Vagina (tissue), 2 donors: ENCODE results near the gene PDGFRA. TPM values are rescaled to one million over a fixed set of nuclear protein-coding genes. Genes with fewer than 3 reads are reported as not detected.
A peak's percentile ranks its signal among the peaks of the same experiment; 100 is the strongest.

Source experiments
- DNase-seq, 2 donors: peaks; one replicate each; pipeline ENCODE4 v3.0.0-alpha.2; 2017; ENCODE audit errors: extremely low spot score in 2 of 2
- H3K27ac ChIP-seq: fragments of 200-600 bp; sonication (generic); one replicate; pipeline ENCODE4 v1.5.1; 2019
- H3K27me3 ChIP-seq: fragments of 200-600 bp; sonication (generic); one replicate; pipeline ENCODE4 v1.5.1; 2019
- H3K36me3 ChIP-seq, 2 donors: fragments of 200-600 bp; sonication (generic); one replicate each; pipeline ENCODE4 v1.5.1; 2017 to 2019
- H3K4me1 ChIP-seq: fragments of 200-600 bp; sonication (generic); one replicate; pipeline ENCODE4 v1.5.1; 2019
- H3K4me3 ChIP-seq, 2 donors: fragments of 200-600 bp; sonication (generic); 1 replicate in 1 of 2; 2 replicates in 1 of 2; pipeline ENCODE4 v1.5.1; 2016 to 2019
- H3K9me3 ChIP-seq: fragments of 200-600 bp; sonication (generic); one replicate; pipeline ENCODE4 v1.5.1; 2019
- POLR2A ChIP-seq, 2 donors: fragments of 450-650 bp; IDR thresholded peaks; one replicate each; pipeline ENCODE4 v1.6.1; 2017; ENCODE audit warnings: antibody characterized with exemption in 2 of 2, mild to moderate bottlenecking in 2 of 2, moderate library complexity in 2 of 2
- POLR2AphosphoS5 ChIP-seq, 2 donors: sonication (generic); formaldehyde crosslinking; IDR thresholded peaks; one replicate each; pipeline ENCODE4 v1.9.0; 2017; ENCODE audit warnings: antibody characterized with exemption in 2 of 2, mild to moderate bottlenecking in 2 of 2, low read depth in 1 of 2; ENCODE audit not compliant: insufficient read depth in 1 of 2
- intact Hi-C: fragments of 100-400 bp; cut with DNase I; formaldehyde crosslinking; loops from one replicate; pipeline ENCODE4 v1.15.1; 2023
- total RNA-seq: library from RNA; depleted of rRNA; stranded (reverse); fragments of >200 nt; gene quantifications from one replicate; pipeline ENCODE4 v1.2.3, GENCODE V29; 2016
- TF ChIP-seq, protein P1 (sequence below), 3 experiments: fragments of 450-650 bp in 2 of 3; fragments of 200-600 bp in 1 of 3; sonication (generic) in 1 of 3; IDR thresholded peaks; one replicate each; pipeline ENCODE4 v1.5.1; 2017 to 2019; ENCODE audit warnings: antibody characterized with exemption in 3 of 3, mild to moderate bottlenecking in 2 of 3, moderate library complexity in 2 of 3

PDGFRA gene
- total RNA-seq, 1 donor from 2014 or later = 141 TPM

GRCh38 chr4:54290980-54291379, 61.9 kb downstream of the PDGFRA start:
- H3K27me3 ChIP-seq = no peaks in the 10 kb centered on the region
- H3K4me3 ChIP-seq = no peak overlapping the region
- H3K9me3 ChIP-seq = no peaks in the 10 kb centered on the region
- intact Hi-C loops = no loop called here
- H3K27ac ChIP-seq = no peak overlapping the region
- no peaks in the 10 kb centered on the region for H3K4me1 ChIP-seq
- no peak for DNase-seq
- peaks cover 0 to 26% of the 10 kb centered on the region in 2 donors for H3K36me3 ChIP-seq
- no peak for TF ChIP-seq POLR2A (IDR thresholded peaks at IDR 0.05)
- TF ChIP-seq POLR2AphosphoS5 (IDR thresholded peaks at IDR 0.05; ENCODE audit: insufficient read depth in 1 of 2, low read depth in 1 of 2) = no peak
- TF ChIP-seq, protein P1, sequence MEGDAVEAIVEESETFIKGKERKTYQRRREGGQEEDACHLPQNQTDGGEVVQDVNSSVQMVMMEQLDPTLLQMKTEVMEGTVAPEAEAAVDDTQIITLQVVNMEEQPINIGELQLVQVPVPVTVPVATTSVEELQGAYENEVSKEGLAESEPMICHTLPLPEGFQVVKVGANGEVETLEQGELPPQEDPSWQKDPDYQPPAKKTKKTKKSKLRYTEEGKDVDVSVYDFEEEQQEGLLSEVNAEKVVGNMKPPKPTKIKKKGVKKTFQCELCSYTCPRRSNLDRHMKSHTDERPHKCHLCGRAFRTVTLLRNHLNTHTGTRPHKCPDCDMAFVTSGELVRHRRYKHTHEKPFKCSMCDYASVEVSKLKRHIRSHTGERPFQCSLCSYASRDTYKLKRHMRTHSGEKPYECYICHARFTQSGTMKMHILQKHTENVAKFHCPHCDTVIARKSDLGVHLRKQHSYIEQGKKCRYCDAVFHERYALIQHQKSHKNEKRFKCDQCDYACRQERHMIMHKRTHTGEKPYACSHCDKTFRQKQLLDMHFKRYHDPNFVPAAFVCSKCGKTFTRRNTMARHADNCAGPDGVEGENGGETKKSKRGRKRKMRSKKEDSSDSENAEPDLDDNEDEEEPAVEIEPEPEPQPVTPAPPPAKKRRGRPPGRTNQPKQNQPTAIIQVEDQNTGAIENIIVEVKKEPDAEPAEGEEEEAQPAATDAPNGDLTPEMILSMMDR (IDR thresholded peaks at IDR 0.05) = no peak

- H3K27ac ChIP-seq = no peak overlapping the region
- no peak for DNase-seq
- intact Hi-C loops = no loop called here
These were observed 67.6 kb downstream of the PDGFRA start for GRCh38 chr4:54296548-54297203.

GRCh38 chr4:54308110-54308509, 79.0 kb downstream of the PDGFRA start:
- Histone ChIP-seq H3K4me3 (no peak overlapping the region), H3K36me3 (no peaks in the 10 kb centered on the region), H3K4me1 (no peaks in the 10 kb centered on the region), H3K27ac (no peak overlapping the region), H3K27me3 (no peaks in the 10 kb centered on the region), H3K9me3 (no peaks in the 10 kb centered on the region)
- intact Hi-C loops = no loop called here
- TF ChIP-seq POLR2A (IDR thresholded peaks at IDR 0.05) (no peak), POLR2AphosphoS5 (IDR thresholded peaks at IDR 0.05; ENCODE audit: insufficient read depth in 1 of 2, low read depth in 1 of 2) (no peak)
- TF ChIP-seq, protein P1 (IDR thresholded peaks at IDR 0.05) = no peak
- no peak for DNase-seq

More at GRCh38 chr4:54296548-54297203, 67.6 kb downstream of the PDGFRA start:
- Histone ChIP-seq H3K9me3 (no peaks in the 10 kb centered on the region), H3K4me1 (no peaks in the 10 kb centered on the region), H3K36me3 (peaks cover 0 to 5% of the 10 kb centered on the region in 2 donors), H3K4me3 (no peak overlapping the region), H3K27me3 (no peaks in the 10 kb centered on the region)
- TF ChIP-seq POLR2A (IDR thresholded peaks at IDR 0.05) = no peak
- peak in 1 of 2 donors; percentile 50 for TF ChIP-seq POLR2AphosphoS5 (IDR thresholded peaks at IDR 0.05; ENCODE audit: insufficient read depth in 1 of 2, low read depth in 1 of 2)
- TF ChIP-seq, protein P1 (IDR thresholded peaks at IDR 0.05) = no peak

GRCh38 chr4:54315561-54316538, 86.8 kb downstream of the PDGFRA start:
- intact Hi-C loops = no loop called here
- Histone ChIP-seq H3K9me3 (no peaks in the 10 kb centered on the region), H3K4me1 (no peaks in the 10 kb centered on the region), H3K36me3 (no peaks in the 10 kb centered on the region), H3K4me3 (no peak overlapping the region), H3K27ac (no peak overlapping the region), H3K27me3 (no peaks in the 10 kb centered on the region)
- TF ChIP-seq POLR2A (IDR thresholded peaks at IDR 0.05) (no peak), POLR2AphosphoS5 (IDR thresholded peaks at IDR 0.05; ENCODE audit: insufficient read depth in 1 of 2, low read depth in 1 of 2) (no peak)
- TF ChIP-seq, protein P1 (IDR thresholded peaks at IDR 0.05) = no peak
- no peak for DNase-seq
